ENCODE results near the gene ENO3.
A peak's percentile ranks its signal among the peaks of the same experiment; 100 is the strongest.

Gene ENO3

DNA sequence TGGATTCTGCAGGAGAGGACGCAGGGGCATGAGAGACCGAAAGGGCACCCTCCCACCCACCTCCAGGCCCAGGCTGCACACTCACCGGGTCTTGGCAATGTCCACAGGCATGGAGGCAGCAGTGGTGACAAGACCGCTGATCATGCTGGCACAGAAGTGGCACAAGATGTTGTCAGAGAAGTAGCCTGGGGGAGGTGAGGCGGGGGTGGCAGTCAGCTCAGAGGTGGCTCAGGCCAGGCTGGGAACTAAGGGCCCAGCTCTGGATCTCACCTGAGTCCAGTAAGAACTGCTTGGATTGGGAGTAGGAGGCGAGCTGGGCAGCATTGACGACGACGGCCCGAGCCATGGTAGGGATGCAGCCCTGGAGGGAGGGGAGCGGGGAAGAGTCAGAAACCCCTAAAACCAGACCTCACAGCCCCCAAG, 12.8 kb upstream of the ENO3 start:
- DNase-seq: no peak

GRCh38 chr17:4938688-4939545, 12.0 kb upstream of the ENO3 start:
- no peak for DNase-seq

GRCh38 chr17:4939546-4939795, 11.4 kb upstream of the ENO3 start:
- DNase-seq: no peak

DNA sequence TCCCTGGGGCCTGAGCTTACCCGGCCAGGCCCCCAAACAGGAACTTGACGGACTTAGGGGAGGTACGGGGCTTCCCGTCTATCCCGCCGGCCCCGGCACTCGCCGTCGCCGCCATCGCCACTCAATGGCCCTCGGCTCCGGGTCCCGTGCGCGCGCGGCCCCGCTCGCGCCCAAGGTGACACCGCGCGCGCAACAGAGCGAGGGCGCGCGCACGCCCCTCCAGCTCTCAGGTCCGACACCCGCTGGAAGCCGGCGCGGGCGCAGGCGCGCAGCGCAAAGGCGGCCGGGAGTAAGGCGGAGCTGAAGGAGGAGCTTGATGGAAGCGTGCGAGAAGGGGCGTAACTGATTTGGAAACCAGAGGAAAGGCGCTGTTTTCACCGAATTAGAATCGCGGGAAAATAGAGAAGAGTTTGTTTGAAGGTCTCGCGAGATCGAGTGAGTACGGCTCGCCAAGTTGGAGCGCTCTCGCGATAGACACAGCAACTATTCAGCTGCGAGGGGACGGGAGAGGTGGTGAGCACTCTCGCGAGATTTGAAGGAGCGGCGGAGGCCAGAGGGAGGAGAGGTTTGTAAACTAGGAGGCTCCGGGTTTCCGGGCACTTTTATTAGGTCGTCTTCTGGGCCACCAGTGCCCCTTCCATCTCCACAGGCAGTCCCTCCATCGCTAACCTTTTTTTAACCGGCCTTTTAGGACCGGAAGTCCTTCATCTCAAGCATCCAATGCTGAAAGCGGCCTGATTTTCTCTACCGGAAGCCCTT, 10.9 kb upstream of the ENO3 start, which contains the start of the genes RNF167 and SLC25A11:
TSS of gene RNF167 (plus strand) at position 473 of the 759 bp plus-strand sequence. CDS start 642 bp downstream, outside the sequence.
TSS of gene SLC25A11 (minus strand) at position 251 of the 759 bp plus-strand sequence. CDS start at position 115, 136 bp downstream.
- DNase-seq: peak; percentile 91 to 95

- DNase-seq: no peak
These were observed 10.2 kb upstream of the ENO3 start for GRCh38 chr17:4940555-4941318.

- no peak for DNase-seq
These were observed 9.7 kb upstream of the ENO3 start for GRCh38 chr17:4941319-4941610.

GRCh38 chr17:4942760-4943508, 8.0 kb upstream of the ENO3 start:
- no peak for DNase-seq

GRCh38 chr17:4944163-4944553, 6.8 kb upstream of the ENO3 start:
- no peak for DNase-seq

- no peak for DNase-seq
These were observed 6.3 kb upstream of the ENO3 start for GRCh38 chr17:4944554-4945175.

- DNase-seq: peak; percentile 82 to 83
These were observed 5.6 kb upstream of the ENO3 start for GRCh38 chr17:4945176-4945943.

DNA sequence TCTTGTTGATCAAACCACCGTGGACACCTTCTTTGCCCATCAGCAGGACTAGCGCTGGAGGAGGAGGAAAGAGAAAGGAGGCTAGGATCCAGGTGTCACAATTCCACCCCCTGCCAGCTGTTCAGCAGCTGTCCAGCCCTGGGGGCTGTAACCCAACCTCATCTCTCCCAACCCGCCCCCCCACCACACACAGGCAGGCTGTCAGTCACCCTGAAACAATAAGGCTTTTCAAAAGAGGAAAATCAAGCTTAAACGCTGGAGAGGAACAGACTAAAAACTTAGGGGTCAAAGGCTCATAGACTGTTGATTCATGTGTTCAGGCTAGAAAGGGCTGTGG, 5.0 kb upstream of the ENO3 start:
- no peak for DNase-seq

GRCh38 chr17:4946312-4946976, 4.5 kb upstream of the ENO3 start:
- no peak for DNase-seq

GRCh38 chr17:4947010-4947410, 3.9 kb upstream of the ENO3 start:
- DNase-seq: no peak

DNA sequence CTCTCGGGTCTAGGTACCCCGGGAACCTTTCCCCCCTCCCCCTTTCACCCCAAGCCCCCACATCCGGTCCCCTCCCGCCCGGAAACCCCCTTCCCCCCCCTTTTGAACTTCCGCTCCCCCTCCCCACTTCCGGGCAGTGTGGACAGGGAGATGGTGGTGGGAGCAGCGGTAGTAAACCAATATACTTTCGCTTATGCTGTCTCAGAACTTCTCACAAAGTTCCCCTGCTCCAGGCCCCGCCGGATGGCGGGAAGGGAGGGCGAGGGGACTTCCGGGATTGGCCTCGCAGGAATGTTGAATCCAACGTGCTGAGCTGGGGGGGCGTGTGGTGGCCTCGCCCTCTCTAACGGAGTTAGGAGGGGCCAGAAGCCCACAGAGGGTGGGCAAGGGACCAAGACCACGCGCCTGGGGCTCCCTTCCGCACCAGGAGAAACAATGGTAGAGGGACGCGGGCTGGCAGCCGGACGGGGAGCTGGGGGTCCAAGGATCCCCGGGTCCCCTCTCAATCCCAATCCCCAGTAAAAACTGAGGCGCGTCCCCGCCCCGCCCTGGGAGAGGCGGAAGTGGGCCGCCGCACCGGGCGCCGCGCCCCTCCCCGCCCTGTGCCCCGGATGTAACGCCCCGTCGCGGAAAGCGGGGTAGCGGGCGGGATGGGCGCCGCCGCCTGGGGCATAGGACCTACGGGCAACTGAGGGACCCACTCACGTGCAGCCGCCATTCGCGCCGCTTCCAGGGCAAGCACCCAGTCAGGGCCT, 3.3 kb upstream of the ENO3 start:
- peak; percentile 51 to 52 for DNase-seq

GRCh38 chr17:4948166-4948930, 2.6 kb upstream of the ENO3 start, which contains the start of gene PFN1:
TSS of gene PFN1 (minus strand) at chr17:4948530. CDS start at chr17:4948394, 136 bp downstream.
- DNase-seq: peak; percentile 90

- peak; percentile 48 to 52 for DNase-seq
These were observed 2.0 kb upstream of the ENO3 start for GRCh38 chr17:4948931-4949320.

DNA sequence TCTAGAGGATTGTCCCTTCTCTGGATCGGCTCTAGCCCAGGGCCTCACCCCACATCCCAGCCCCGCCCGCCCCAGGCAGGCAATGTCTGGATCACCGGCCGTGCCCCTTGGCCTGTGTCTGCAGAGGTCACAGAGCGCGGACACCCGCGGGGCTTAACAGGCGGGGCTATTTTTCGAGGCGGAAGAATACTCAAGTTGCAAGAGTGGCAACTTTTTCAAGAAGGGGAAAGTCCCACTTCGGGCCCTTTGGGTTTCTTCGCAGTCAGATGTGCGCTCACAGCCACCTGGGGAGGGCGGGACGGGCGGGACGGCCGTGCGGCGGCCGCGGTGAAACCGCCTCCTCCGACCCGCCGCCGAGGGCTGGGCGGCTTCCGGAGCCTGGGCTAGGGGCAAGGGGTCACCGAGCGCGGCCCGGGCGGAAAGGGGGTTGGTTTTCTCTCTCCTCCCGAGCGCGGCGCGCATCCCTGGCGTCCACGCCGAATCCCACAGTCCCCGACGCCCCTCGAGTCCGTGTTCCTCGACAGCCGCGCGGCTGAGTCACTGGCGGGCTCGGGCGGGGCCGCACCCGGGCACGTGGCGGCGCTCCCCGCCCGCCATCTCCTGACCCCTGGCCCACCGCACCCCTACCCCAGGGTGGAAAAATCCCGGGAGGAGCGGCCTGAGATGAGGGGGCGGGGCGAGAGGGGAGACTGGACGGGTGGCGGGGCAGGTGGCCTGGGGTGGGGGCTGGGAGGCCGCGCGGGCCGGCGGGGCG, 1.4 kb upstream of the ENO3 start:
- DNase-seq: peak; percentile 67 to 71

DNA sequence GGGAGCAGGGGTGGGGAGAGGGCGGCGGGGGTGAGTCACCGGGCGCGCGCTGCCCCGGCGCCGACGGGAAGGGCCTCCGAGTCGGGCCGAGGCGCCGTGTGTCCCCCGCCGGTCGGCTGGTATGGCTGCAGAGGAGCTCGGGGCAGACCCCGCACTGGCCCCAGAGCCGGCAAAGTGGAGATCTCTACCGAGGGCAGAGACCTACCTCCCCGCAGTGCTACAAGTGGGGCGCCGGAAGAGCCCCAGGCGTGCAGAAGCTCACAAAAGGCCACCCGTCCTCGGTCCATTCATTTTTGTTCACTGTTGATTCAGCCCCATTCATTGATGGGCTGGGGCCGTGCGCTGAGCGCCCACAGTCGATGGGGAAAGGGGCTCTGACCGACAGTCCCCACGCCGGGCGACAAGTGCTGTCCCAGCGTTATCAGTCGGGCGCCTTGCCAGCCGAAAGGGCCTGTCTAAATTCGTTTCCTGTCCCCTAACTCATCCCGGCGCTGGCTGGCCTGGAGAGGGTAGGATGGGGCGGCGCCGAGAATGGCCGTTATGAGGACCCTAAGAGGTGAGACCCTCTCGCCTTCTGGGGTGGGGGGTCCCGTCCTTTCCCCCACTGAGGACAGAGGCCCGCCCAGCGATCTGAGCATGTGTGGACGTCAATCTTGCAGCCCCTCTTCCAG, 709 bp upstream of the ENO3 start:
- DNase-seq: no peak

Data from activated CD4-positive, alpha-beta T cell treated with anti-CD3 and anti-CD28 coated beads, Interleukin-2, amount 50 U/mL, for 4 hours (primary cell).